Activated CD8-positive, alpha-beta memory T cell treated with anti-CD3 and anti-CD28 coated beads for 36 hours (primary cell): ENCODE data around the gene DIABLO. TPM values are rescaled to one million over a fixed set of nuclear protein-coding genes. Genes with fewer than 3 reads are reported as not detected.
"Not testable (repeated sequence)": the region's sequence is repeated elsewhere in the genome, so short reads cannot be mapped to it uniquely, and the experiment has no call there.

Source experiments
- CTCF ChIA-PET: fragments of 350-600 bp; sonication (Branson Sonifier 250); formaldehyde crosslinking; loops from one replicate; lab custom pipeline; 2021; ENCODE audit warnings: antibody characterized with exemption; lab: Charles Lee
- POLR2A ChIA-PET: fragments of 350-600 bp; sonication (Branson Sonifier 250); formaldehyde crosslinking; loops from one replicate; lab custom pipeline; 2021; ENCODE audit warnings: antibody characterized with exemption; lab: Charles Lee
- total RNA-seq, 2 experiments: library from RNA; stranded (reverse); gene quantifications; one replicate each; pipeline ENCODE4 v1.2.3, GENCODE V29; 2021

The DIABLO gene
- 10 to 100 TPM; 58.2 to 61.0 TPM for total RNA-seq

GRCh38 chr12:122225683-122226365 lies at the start of gene DIABLO:
Gene DIABLO (minus strand): TSS chr12:122226052. CDS start chr12:122226014, 38 bp downstream.
- POLR2A ChIA-PET = interaction anchor here (0.5 to 2.4 kb wide), 9 partner anchors 10 to 610 kb away, joined by 3 to 16 read pairs (median 4); partner anchors contain the start of genes KNTC1, RSRC2, VPS33A and ZCCHC8
- CTCF ChIA-PET = interaction anchor here (0.5 to 1.2 kb wide), 4 partner anchors 39 to 307 kb away, joined by 3 read pairs; partner anchors contain the start of gene CFAP251

GRCh38 chr12:122275459-122275858 lies 49.6 kb upstream of the DIABLO start:
- ChIA-PET CTCF (no interaction called here), POLR2A (no interaction called here)

- ChIA-PET CTCF (interaction anchor here (0.6 to 1.1 kb wide), 6 partner anchors 22 to 155 kb away, joined by 3 to 5 read pairs (median 3); no protein-coding TSS in a partner anchor), POLR2A (interaction anchor here (0.6 to 2.6 kb wide), 9 partner anchors 12 to 350 kb away, joined by 3 to 16 read pairs (median 3); partner anchors contain the start of genes DIABLO and RSRC2)
Measured at GRCh38 chr12:122266230-122266901, 40.5 kb upstream of the DIABLO start, which contains the start of gene VPS33A. Gene VPS33A (minus strand): TSS chr12:122266494. CDS start chr12:122266408, 86 bp downstream.

- CTCF ChIA-PET = interaction anchor here (1.1 kb wide), 1 partner anchor 26 kb away, joined by 3 read pairs; no protein-coding TSS in a partner anchor
Measured at GRCh38 chr12:122265886-122266229, 40.0 kb upstream of the DIABLO start.

GRCh38 chr12:122265476-122265875 lies 39.6 kb upstream of the DIABLO start:
- POLR2A ChIA-PET = interaction anchor here (0.5 to 2.6 kb wide), 2 partner anchors 33 to 39 kb away, joined by 3 to 16 read pairs; partner anchors contain the start of gene DIABLO
- CTCF ChIA-PET = interaction anchor here (0.9 kb wide), 1 partner anchor 39 kb away, joined by 3 read pairs; the partner anchor contains the start of gene DIABLO

More at GRCh38 chr12:122265886-122266229, 40.0 kb upstream of the DIABLO start:
- POLR2A ChIA-PET = interaction anchor here (0.5 to 2.6 kb wide), 3 partner anchors 33 to 57 kb away, joined by 3 to 16 read pairs (median 3); partner anchors contain the start of gene DIABLO

- CTCF ChIA-PET = interaction anchor here (1.0 kb wide), 1 partner anchor 18 kb away, joined by 3 read pairs; no protein-coding TSS in a partner anchor
- POLR2A ChIA-PET = not testable (repeated sequence)
Measured at GRCh38 chr12:122260735-122261134, 34.9 kb upstream of the DIABLO start.

GRCh38 chr12:122258939-122259338 lies 33.1 kb upstream of the DIABLO start:
- POLR2A ChIA-PET, CTCF ChIA-PET: not testable (repeated sequence)

- CTCF ChIA-PET = not testable (repeated sequence)
Measured at GRCh38 chr12:122258462-122258861, 32.6 kb upstream of the DIABLO start.

GRCh38 chr12:122250536-122250935 lies 24.7 kb upstream of the DIABLO start:
- POLR2A ChIA-PET = no interaction called here

More at GRCh38 chr12:122258462-122258861, 32.6 kb upstream of the DIABLO start:
- POLR2A ChIA-PET = not testable (repeated sequence)

GRCh38 chr12:122250047-122250446 lies 24.2 kb upstream of the DIABLO start:
- CTCF ChIA-PET = no interaction called here
- POLR2A ChIA-PET = no interaction called here

More at GRCh38 chr12:122250536-122250935, 24.7 kb upstream of the DIABLO start:
- CTCF ChIA-PET = no interaction called here

- ChIA-PET CTCF (interaction anchor here (1.1 to 1.9 kb wide), 5 partner anchors 10 to 191 kb away, joined by 3 to 8 read pairs (median 4); no protein-coding TSS in a partner anchor), POLR2A (interaction anchor here (2.5 kb wide), 1 partner anchor 19 kb away, joined by 15 read pairs; the partner anchor contains the start of gene DIABLO)
Measured at GRCh38 chr12:122245553-122245952, 19.7 kb upstream of the DIABLO start.

- POLR2A ChIA-PET = interaction anchor here (0.9 to 2.5 kb wide), 3 partner anchors 18 to 256 kb away, joined by 3 to 15 read pairs (median 3); partner anchors contain the start of gene DIABLO
Measured at GRCh38 chr12:122244565-122245371, 18.9 kb upstream of the DIABLO start.

GRCh38 chr12:122243965-122244364 lies 18.1 kb upstream of the DIABLO start:
- CTCF ChIA-PET = interaction anchor here (1.0 to 1.9 kb wide), 3 partner anchors 23 to 592 kb away, joined by 3 to 5 read pairs (median 3); no protein-coding TSS in a partner anchor
- POLR2A ChIA-PET = interaction anchor here (2.5 kb wide), 1 partner anchor 17 kb away, joined by 15 read pairs; the partner anchor contains the start of gene DIABLO

More at GRCh38 chr12:122244565-122245371, 18.9 kb upstream of the DIABLO start:
- CTCF ChIA-PET = interaction anchor here (1.0 to 1.9 kb wide), 6 partner anchors 9 to 591 kb away, joined by 3 to 8 read pairs (median 3); no protein-coding TSS in a partner anchor

- ChIA-PET CTCF (no interaction called here), POLR2A (no interaction called here)
Measured at GRCh38 chr12:122238861-122239260, 13.0 kb upstream of the DIABLO start.

- ChIA-PET POLR2A (interaction anchor here (0.6 kb wide), 1 partner anchor 10 kb away, joined by 4 read pairs; the partner anchor contains the start of gene DIABLO), CTCF (interaction anchor here (0.6 to 1.2 kb wide), 2 partner anchors 9 to 188 kb away, joined by 3 to 6 read pairs; no protein-coding TSS in a partner anchor)
Measured at GRCh38 chr12:122235741-122236140, 9.9 kb upstream of the DIABLO start.

- ChIA-PET POLR2A (interaction anchor here (0.6 kb wide), 1 partner anchor 33 kb away, joined by 3 read pairs; no protein-coding TSS in a partner anchor), CTCF (no interaction called here)
Measured at GRCh38 chr12:122232691-122233090, 6.8 kb upstream of the DIABLO start.

- ChIA-PET POLR2A (no interaction called here), CTCF (no interaction called here)
Measured at GRCh38 chr12:122230798-122231197, 4.9 kb upstream of the DIABLO start.

GRCh38 chr12:122228092-122228491 lies 2.2 kb upstream of the DIABLO start:
- ChIA-PET CTCF (interaction anchor here (1.6 kb wide), 1 partner anchor 17 kb away, joined by 8 read pairs; no protein-coding TSS in a partner anchor), POLR2A (no interaction called here)
